A549 (cell line): ENCODE measurements around the gene CACFD1. TPM values are rescaled to one million over a fixed set of nuclear protein-coding genes. Genes with fewer than 3 reads are reported as not detected.

Experiments
- ATAC-seq, 2 experiments: fragments of 200-7000 bp in 1 of 2; fragments of >200 bp in 1 of 2; cut with Nextera tagmentation in 1 of 2; cut with Tn5 transposase in 1 of 2; 3 replicates each; pipeline versions ENCODE4 v1.8.0 to v1.9.1; 2018 to 2020; ENCODE audit warnings: mild to moderate bottlenecking in 1 of 2, moderate library complexity in 1 of 2
- CTCF ChIA-PET: fragments of 300-600 bp; sonication (Branson Sonifier 250); formaldehyde crosslinking; extraction: SDS; loops from one replicate; lab custom pipeline; 2021; ENCODE audit warnings: antibody characterized with exemption, inconsistent platforms; lab: Yijun Ruan, JAX
- POLR2A ChIA-PET: fragments of 350-600 bp; formaldehyde crosslinking; extraction: SDS; loops from one replicate; lab custom pipeline; 2021; ENCODE audit warnings: antibody characterized with exemption, inconsistent platforms; lab: Yijun Ruan, JAX
- DNase-seq, 2 experiments: peaks; one replicate each; pipeline versions ENCODE4 v3.0.0 to v3.0.0-alpha.2; 2011 to 2016; ENCODE audit warnings: low read depth in 1 of 2, low spot score in 1 of 2
- FAIRE-seq: peaks from 2 replicates; lab custom pipeline; 2011; peaks lifted over from hg19 to GRCh38; lab: Jason Lieb, UNC
- H3K27ac ChIP-seq, 2 experiments: fragments of >200 bp; sonication (Bioruptor Twin); formaldehyde crosslinking; 3 replicates each; pipeline ENCODE4 v1.5.1; 2016 to 2017
- H3K4me1 ChIP-seq: fragments of >200 bp; sonication (Bioruptor Twin); formaldehyde crosslinking; 3 replicates; pipeline ENCODE4 v1.6.1; 2016
- H3K4me2 ChIP-seq: fragments of >200 bp; sonication (Bioruptor Twin); formaldehyde crosslinking; 3 replicates; pipeline ENCODE4 v1.6.1; 2016
- H3K4me3 ChIP-seq: fragments of >200 bp; sonication (Bioruptor Twin); formaldehyde crosslinking; 3 replicates; pipeline ENCODE4 v1.5.1; 2016
- H3K9me3 ChIP-seq: fragments of >200 bp; sonication (Bioruptor Twin); formaldehyde crosslinking; 3 replicates; pipeline ENCODE4 v1.6.1; 2016
- BHLHE40 ChIP-seq: IDR thresholded peaks from 2 replicates; pipeline ENCODE4 v1.6.1; 2012; ENCODE audit warnings: low read depth, low read length, inconsistent platforms
- CBX8 ChIP-seq: fragments of 200-600 bp; sonication (generic); IDR thresholded peaks from 2 replicates; pipeline ENCODE4 v1.6.1; 2016
- CEBPB ChIP-seq, 2 experiments: fragments of >200 bp in 1 of 2; sonication (Bioruptor Twin) in 1 of 2; formaldehyde crosslinking in 1 of 2; IDR thresholded peaks; 2 replicates each; pipeline ENCODE4 v1.6.1; 2012 to 2016
- CHD2 ChIP-seq: fragments of 150-350 bp; IDR thresholded peaks from 2 replicates; pipeline ENCODE4 v1.6.1; 2014; ENCODE audit warnings: low read length; ENCODE audit not compliant: partially characterized antibody
- CHD4 ChIP-seq: fragments of 200-600 bp; sonication (generic); IDR thresholded peaks from 2 replicates; pipeline ENCODE4 v1.6.1; 2016; ENCODE audit warnings: antibody characterized with exemption, mild to moderate bottlenecking, borderline replicate concordance
- EHF ChIP-seq: fragments of 250-450 bp; sonication (Bioruptor Pico); IDR thresholded peaks from 2 replicates; pipeline ENCODE4 v1.5.0; 2020; ENCODE audit warnings: mild to moderate bottlenecking
- EHMT2 ChIP-seq: fragments of 200-600 bp; sonication (generic); IDR thresholded peaks from 2 replicates; pipeline ENCODE4 v1.6.1; 2016; ENCODE audit warnings: antibody characterized with exemption, low read depth, mild to moderate bottlenecking, moderate library complexity
- ESRRA ChIP-seq: fragments of 150-350 bp; IDR thresholded peaks from 2 replicates; pipeline ENCODE4 v1.6.1; 2014; ENCODE audit warnings: mild to moderate bottlenecking, low read length, borderline replicate concordance
- FOSB ChIP-seq: fragments of 250-450 bp; sonication (Bioruptor Pico); IDR thresholded peaks from 2 replicates; pipeline ENCODE4 v1.5.0; 2020; ENCODE audit warnings: mild to moderate bottlenecking, moderate library complexity
- HOXB13 ChIP-seq: fragments of 250-450 bp; sonication (Bioruptor Pico); IDR thresholded peaks from 2 replicates; pipeline ENCODE4 v1.5.0; 2020; ENCODE audit warnings: low read depth, mild to moderate bottlenecking, moderate library complexity
- JUNB ChIP-seq: fragments of >200 bp; sonication (Bioruptor Twin); formaldehyde crosslinking; IDR thresholded peaks from 2 replicates; pipeline ENCODE4 v1.6.1; 2016
- MAFK ChIP-seq: fragments of 450-650 bp; IDR thresholded peaks from 2 replicates; pipeline ENCODE4 v1.6.1; 2014; ENCODE audit not compliant: partially characterized antibody
- MYC ChIP-seq: IDR thresholded peaks from 2 replicates; pipeline ENCODE4 v1.6.1; 2012; ENCODE audit warnings: mild to moderate bottlenecking, inconsistent platforms, low read length, improper control_type of control experiment, borderline replicate concordance
- NFE2L2 ChIP-seq: fragments of 150-350 bp; conservative IDR thresholded peaks from 2 replicates; pipeline ENCODE4 v1.6.1; 2014; ENCODE audit warnings: low read length
- NPAS2 ChIP-seq: fragments of 250-450 bp; sonication (Bioruptor Pico); IDR thresholded peaks from 2 replicates; pipeline ENCODE4 v1.8.0; 2022; ENCODE audit warnings: mild to moderate bottlenecking, moderate library complexity, borderline replicate concordance
- POLR2AphosphoS2 ChIP-seq: conservative IDR thresholded peaks from 2 replicates; pipeline ENCODE4 v1.6.1; 2012; ENCODE audit warnings: low read length, improper control_type of control experiment, inconsistent platforms
- RAD21 ChIP-seq, 2 experiments: fragments of >200 bp in 1 of 2; sonication (Bioruptor Twin) in 1 of 2; formaldehyde crosslinking in 1 of 2; IDR thresholded peaks in 1 of 2; conservative IDR thresholded peaks in 1 of 2; 2 replicates in 1 of 2; 3 replicates in 1 of 2; pipeline ENCODE4 v1.6.1; 2012 to 2018; ENCODE audit warnings: inconsistent platforms in 1 of 2
- RFX5 ChIP-seq: fragments of 450-650 bp; IDR thresholded peaks from 2 replicates; pipeline ENCODE4 v1.7.1; 2014; ENCODE audit warnings: antibody characterized with exemption, mild to moderate bottlenecking, moderate library complexity
- RNF2 ChIP-seq: fragments of 200-600 bp; sonication (generic); IDR thresholded peaks from 2 replicates; pipeline ENCODE4 v1.6.1; 2016; ENCODE audit warnings: low read depth, mild to moderate bottlenecking, antibody characterized with exemption, moderate library complexity, borderline replicate concordance
- SMC3 ChIP-seq: fragments of >200 bp; sonication (Bioruptor Twin); formaldehyde crosslinking; IDR thresholded peaks from 3 replicates; pipeline ENCODE4 v1.6.1; 2018; ENCODE audit warnings: inconsistent platforms
- SREBF2 ChIP-seq: fragments of 450-650 bp; IDR thresholded peaks from 2 replicates; pipeline ENCODE4 v1.6.1; 2014; ENCODE audit warnings: mild to moderate bottlenecking, moderate library complexity
- TFCP2L1 ChIP-seq: fragments of 250-450 bp; sonication (Bioruptor Pico); IDR thresholded peaks from 2 replicates; pipeline ENCODE4 v1.5.0; 2021; ENCODE audit warnings: mild to moderate bottlenecking
- ZC3H11A ChIP-seq: fragments of 450-650 bp; IDR thresholded peaks from 2 replicates; pipeline ENCODE4 v1.6.1; 2014; ENCODE audit warnings: antibody characterized with exemption, mild to moderate bottlenecking
- ZNF302 ChIP-seq: fragments of 250-450 bp; sonication (Bioruptor Pico); IDR thresholded peaks from 2 replicates; pipeline ENCODE4 v1.9.0; 2021; ENCODE audit warnings: inconsistent platforms, mild to moderate bottlenecking, moderate library complexity
- WGBS: methylation state at CpG from one replicate; pipeline ENCODE4 v1.1.6; 2017; ENCODE audit errors: missing lambda C conversion rate; 5-methylcytosine and 5-hydroxymethylcytosine counted together
- polyA plus RNA-seq, 4 experiments: library from polyadenylated mRNA; depleted of rRNA in 3 of 4; stranded (reverse); fragments of >200 nt; fragmentation: RNase III in 1 of 4; extraction: RNeasy Plus Mini Kit Qiagen cat#74134 plus additional on column Dnase treatment in 1 of 4; gene quantifications; 2 replicates in 3 of 4; 3 replicates in 1 of 4; pipeline ENCODE4 v1.2.3, GENCODE V29; 2011 to 2017
- TF ChIP-seq, protein P1 (sequence below): fragments of 150-350 bp; IDR thresholded peaks from 2 replicates; pipeline ENCODE4 v1.6.1; 2014; ENCODE audit warnings: low read depth, mild to moderate bottlenecking, low read length
- TF ChIP-seq, protein P2 (sequence below): IDR thresholded peaks from 2 replicates; pipeline ENCODE4 v1.6.1; 2012
- TF ChIP-seq, protein P3 (sequence below): fragments of >200 bp; sonication (Bioruptor Twin); formaldehyde crosslinking; IDR thresholded peaks from 2 replicates; pipeline ENCODE4 v1.6.1; 2016
- TF ChIP-seq, protein P4 (sequence below): fragments of 250-450 bp; sonication (Bioruptor Pico); IDR thresholded peaks from 2 replicates; pipeline ENCODE4 v1.5.0; 2020; ENCODE audit warnings: low read depth, mild to moderate bottlenecking, moderate library complexity

CACFD1 gene
- polyA plus RNA-seq, 2 of the 4 experiments (the other 2 are of a cell fraction) = 5.0 to 8.0 TPM

DNA sequence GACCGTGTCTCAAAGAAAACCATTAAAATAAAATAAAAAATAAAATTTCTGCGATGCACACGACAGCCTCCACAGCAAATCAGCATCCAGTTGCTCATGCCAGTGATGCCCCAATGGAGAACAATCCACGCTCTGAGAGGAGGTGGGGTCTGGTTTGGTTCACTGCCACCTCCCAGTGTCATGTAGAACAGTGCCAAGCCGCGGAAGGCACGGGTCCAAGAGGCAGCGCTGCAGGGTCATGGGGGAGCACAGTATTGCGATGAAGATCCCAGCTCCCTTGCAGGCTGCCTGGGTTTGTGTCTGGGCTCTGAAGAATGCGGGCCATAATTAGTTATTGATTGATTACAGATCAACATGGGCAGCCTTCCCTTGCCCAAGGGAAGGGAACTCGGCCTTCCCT is 6.1 kb upstream of the CACFD1 start:
- H3K4me1 ChIP-seq = peaks cover 9% of the 10 kb centered on the region; the same call in 2 of the 3 replicates
- no peaks in the 10 kb centered on the region for H3K9me3 ChIP-seq
- FAIRE-seq (no peak), ATAC-seq (no peak), DNase-seq (no peak)
- no peak overlapping the region for H3K4me2 ChIP-seq
- TF ChIP-seq, protein P1, sequence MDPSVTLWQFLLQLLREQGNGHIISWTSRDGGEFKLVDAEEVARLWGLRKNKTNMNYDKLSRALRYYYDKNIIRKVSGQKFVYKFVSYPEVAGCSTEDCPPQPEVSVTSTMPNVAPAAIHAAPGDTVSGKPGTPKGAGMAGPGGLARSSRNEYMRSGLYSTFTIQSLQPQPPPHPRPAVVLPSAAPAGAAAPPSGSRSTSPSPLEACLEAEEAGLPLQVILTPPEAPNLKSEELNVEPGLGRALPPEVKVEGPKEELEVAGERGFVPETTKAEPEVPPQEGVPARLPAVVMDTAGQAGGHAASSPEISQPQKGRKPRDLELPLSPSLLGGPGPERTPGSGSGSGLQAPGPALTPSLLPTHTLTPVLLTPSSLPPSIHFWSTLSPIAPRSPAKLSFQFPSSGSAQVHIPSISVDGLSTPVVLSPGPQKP = no peak
- TF ChIP-seq ESRRA (no peak), SREBF2 (no peak), BHLHE40 (no peak), CHD2 (no peak), TFCP2L1 (CRISPR knock-in tag) (no peak), MYC (no peak), JUNB (no peak), ZC3H11A (no peak), EHMT2 (no peak), RAD21 (conservative IDR thresholded peaks at IDR 0.05 in 1 of 2, IDR thresholded peaks at IDR 0.05 in 1 of 2) (no peak), NPAS2 (no peak), CBX8 (no peak), CHD4 (no peak)
- TF ChIP-seq, protein P2, sequence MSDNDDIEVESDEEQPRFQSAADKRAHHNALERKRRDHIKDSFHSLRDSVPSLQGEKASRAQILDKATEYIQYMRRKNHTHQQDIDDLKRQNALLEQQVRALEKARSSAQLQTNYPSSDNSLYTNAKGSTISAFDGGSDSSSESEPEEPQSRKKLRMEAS = no peak
- TF ChIP-seq, protein P3, sequence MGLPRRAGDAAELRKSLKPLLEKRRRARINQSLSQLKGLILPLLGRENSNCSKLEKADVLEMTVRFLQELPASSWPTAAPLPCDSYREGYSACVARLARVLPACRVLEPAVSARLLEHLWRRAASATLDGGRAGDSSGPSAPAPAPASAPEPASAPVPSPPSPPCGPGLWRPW = no peak
- H3K4me3 ChIP-seq = no peak overlapping the region
- POLR2A ChIA-PET = no interaction called here
- 82% methylated on average over 11 of the region's 11 CpGs for WGBS
- H3K27ac ChIP-seq = no peak overlapping the region
- CTCF ChIA-PET = interaction anchor here (2.5 kb wide), 1 partner anchor 10 kb away, joined by 6 read pairs; no protein-coding TSS in a partner anchor

DNA sequence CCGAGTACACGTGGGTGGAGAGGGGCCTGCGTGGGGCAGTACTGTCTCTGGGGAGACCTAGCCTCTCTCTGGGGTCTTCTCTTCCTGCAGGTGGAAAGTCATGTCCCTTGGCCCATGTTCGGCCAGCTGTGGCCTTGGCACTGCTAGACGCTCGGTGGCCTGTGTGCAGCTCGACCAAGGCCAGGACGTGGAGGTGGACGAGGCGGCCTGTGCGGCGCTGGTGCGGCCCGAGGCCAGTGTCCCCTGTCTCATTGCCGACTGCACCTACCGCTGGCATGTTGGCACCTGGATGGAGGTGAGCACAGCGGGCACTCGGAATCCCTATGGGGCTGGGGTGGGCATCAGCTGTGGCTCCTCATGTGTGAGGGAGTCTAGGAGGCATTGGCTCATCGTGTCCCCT is 5.5 kb upstream of the CACFD1 start:
- TF ChIP-seq SMC3 (no peak), CHD2 (no peak), TFCP2L1 (CRISPR knock-in tag) (no peak), RNF2 (no peak), ZNF302 (CRISPR knock-in tag) (no peak), SREBF2 (no peak), FOSB (CRISPR knock-in tag) (no peak), MAFK (no peak), RFX5 (no peak), EHMT2 (no peak)
- no peak overlapping the region for H3K4me3 ChIP-seq
- H3K27ac ChIP-seq = no peak overlapping the region
- H3K4me2 ChIP-seq = no peak overlapping the region
- H3K4me1 ChIP-seq = peaks cover 14% of the 10 kb centered on the region
- DNase-seq (no peak), FAIRE-seq (no peak), ATAC-seq (no peak)
- no peaks in the 10 kb centered on the region for H3K9me3 ChIP-seq
- ChIA-PET POLR2A (no interaction called here), CTCF (interaction anchor here (1.2 to 2.5 kb wide), 2 partner anchors 11 to 82 kb away, joined by 3 to 6 read pairs; no protein-coding TSS in a partner anchor)
- WGBS = 80% methylated on average over 18 of the region's 19 CpGs

DNA sequence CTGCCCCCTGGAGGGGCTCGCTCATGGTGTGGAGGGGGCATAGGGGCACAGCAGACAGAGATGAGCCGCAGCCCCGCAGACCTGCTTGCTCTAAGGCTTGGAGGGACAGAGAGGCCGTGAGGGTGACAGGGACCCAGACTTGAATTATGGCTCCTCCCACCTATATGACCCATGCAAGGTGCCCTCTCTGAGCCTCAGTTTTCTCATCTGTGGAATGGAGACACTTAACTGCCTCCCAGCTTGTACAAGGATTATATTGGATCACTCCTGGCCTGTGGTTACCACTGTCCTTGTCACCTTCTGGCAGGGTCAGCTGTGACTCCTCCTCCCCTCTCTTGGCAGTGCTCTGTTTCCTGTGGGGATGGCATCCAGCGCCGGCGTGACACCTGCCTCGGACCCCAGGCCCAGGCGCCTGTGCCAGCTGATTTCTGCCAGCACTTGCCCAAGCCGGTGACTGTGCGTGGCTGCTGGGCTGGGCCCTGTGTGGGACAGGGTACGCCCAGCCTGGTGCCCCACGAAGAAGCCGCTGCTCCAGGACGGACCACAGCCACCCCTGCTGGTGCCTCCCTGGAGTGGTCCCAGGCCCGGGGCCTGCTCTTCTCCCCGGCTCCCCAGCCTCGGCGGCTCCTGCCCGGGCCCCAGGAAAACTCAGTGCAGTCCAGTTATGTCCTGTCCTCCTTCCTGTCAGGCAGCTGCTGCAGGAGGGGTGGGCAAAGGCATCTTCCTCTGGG is 4.7 kb upstream of the CACFD1 start:
- Histone ChIP-seq H3K4me2 (no peak overlapping the region), H3K27ac (no peak overlapping the region), H3K4me3 (no peak overlapping the region), H3K9me3 (no peaks in the 10 kb centered on the region), H3K4me1 (peaks cover 7% of the 10 kb centered on the region)
- ATAC-seq = no peak
- CTCF ChIA-PET = interaction anchor here (1.0 to 12.2 kb wide), 6 partner anchors 11 to 288 kb away, joined by 3 to 58 read pairs (median 4); no protein-coding TSS in a partner anchor
- TF ChIP-seq POLR2AphosphoS2 (no peak), EHMT2 (no peak), HOXB13 (CRISPR knock-in tag) (no peak), EHF (no peak), FOSB (CRISPR knock-in tag) (no peak), NFE2L2 (no peak), CHD4 (no peak), CEBPB (IDR thresholded peaks at IDR 0.05) (no peak)
- TF ChIP-seq, protein P3 = no peak
- TF ChIP-seq, protein P4, sequence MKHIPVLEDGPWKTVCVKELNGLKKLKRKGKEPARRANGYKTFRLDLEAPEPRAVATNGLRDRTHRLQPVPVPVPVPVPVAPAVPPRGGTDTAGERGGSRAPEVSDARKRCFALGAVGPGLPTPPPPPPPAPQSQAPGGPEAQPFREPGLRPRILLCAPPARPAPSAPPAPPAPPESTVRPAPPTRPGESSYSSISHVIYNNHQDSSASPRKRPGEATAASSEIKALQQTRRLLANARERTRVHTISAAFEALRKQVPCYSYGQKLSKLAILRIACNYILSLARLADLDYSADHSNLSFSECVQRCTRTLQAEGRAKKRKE (CRISPR knock-in tag) = no peak
- no peak for DNase-seq
- no peak for FAIRE-seq
- 83% methylated on average over 8 of the region's 20 CpGs for WGBS
- POLR2A ChIA-PET = no interaction called here
